ENCODE measurements around the gene SARDH. TPM values are rescaled to one million over a fixed set of nuclear protein-coding genes. Genes with fewer than 3 reads are reported as not detected.

SARDH gene
- total and polyA plus RNA-seq, 7 donors, result 0.49 to 3.0 (median 1.9) TPM; not detected in 1

GRCh38 chr9:133759946-133760345 is 21.8 kb upstream of the SARDH start:
- 87 to 98% methylated on average over 3 to 11 of the region's 11 CpGs for WGBS, 2 donors
- Histone ChIP-seq H3K36me3 (peaks cover 0 to 16% (median 3%) of the 10 kb centered on the region in 4 donors), H3K27ac (no peak overlapping the region), H3K4me3 (no peak overlapping the region), H3K4me1 (no peaks in the 10 kb centered on the region), H3K27me3 (peaks cover 0 to 4% (median 0%) of the 10 kb centered on the region in 3 donors), H3K9me3 (no peaks in the 10 kb centered on the region)
- intact Hi-C loops (cut with DNase I), result no loop called here
- TF ChIP-seq, protein P1, sequence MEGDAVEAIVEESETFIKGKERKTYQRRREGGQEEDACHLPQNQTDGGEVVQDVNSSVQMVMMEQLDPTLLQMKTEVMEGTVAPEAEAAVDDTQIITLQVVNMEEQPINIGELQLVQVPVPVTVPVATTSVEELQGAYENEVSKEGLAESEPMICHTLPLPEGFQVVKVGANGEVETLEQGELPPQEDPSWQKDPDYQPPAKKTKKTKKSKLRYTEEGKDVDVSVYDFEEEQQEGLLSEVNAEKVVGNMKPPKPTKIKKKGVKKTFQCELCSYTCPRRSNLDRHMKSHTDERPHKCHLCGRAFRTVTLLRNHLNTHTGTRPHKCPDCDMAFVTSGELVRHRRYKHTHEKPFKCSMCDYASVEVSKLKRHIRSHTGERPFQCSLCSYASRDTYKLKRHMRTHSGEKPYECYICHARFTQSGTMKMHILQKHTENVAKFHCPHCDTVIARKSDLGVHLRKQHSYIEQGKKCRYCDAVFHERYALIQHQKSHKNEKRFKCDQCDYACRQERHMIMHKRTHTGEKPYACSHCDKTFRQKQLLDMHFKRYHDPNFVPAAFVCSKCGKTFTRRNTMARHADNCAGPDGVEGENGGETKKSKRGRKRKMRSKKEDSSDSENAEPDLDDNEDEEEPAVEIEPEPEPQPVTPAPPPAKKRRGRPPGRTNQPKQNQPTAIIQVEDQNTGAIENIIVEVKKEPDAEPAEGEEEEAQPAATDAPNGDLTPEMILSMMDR (IDR thresholded peaks at IDR 0.05), result no peak
- TF ChIP-seq EP300 (IDR thresholded peaks at IDR 0.05) (no peak), POLR2AphosphoS5 (IDR thresholded peaks at IDR 0.05) (no peak), POLR2A (IDR thresholded peaks at IDR 0.05) (no peak)
- peak; percentile 25 for DNase-seq

DNA sequence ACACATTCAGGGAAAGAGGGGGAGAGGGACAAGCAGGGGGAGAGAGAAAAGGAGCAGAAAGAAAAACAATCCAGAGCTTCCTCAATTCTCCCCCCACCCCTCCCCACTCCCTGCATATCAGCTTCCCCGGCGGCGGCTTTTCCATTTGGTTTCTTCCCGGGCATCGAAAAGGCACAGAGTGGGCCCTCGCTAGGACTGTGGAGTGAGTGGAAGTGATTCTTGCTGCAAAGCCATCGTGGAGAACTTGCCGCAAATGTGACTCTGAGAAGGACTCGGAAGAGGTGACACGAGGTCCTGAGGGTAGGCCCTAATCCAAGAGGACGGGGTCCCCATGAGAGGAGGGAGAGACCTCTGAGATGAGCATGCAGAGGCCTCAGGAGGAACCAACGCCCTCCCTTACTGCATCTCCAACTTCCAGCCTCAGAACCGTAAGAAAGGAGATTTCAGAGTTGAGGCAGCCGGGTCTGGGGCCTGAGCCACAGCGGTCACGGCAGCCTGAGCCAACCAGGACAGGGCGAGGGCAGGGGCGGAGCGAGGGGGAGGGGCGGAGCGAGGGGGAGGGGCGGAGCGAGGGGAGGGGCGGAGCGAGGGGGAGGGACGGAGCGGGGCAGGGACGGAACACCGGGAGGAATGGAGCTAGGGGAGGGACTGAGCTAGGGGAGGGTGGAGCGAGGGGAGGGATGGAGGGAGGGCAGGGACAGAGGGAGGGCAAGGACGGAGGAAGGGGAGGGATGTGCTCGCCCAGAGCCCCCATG is 21.2 kb upstream of the SARDH start:
- intact Hi-C loops (cut with DNase I), result no loop called here
- Histone ChIP-seq H3K36me3 (peaks cover 0 to 16% (median 3%) of the 10 kb centered on the region in 4 donors), H3K4me1 (no peaks in the 10 kb centered on the region), H3K9me3 (no peaks in the 10 kb centered on the region), H3K4me3 (no peak overlapping the region), H3K27ac (no peak overlapping the region), H3K27me3 (peaks cover 0 to 9% (median 0%) of the 10 kb centered on the region in 3 donors)
- WGBS, 2 donors, result 62 to 85% methylated on average over 32 of the region's 32 CpGs
- DNase-seq, result peak; percentile 68
- TF ChIP-seq, protein P1 (IDR thresholded peaks at IDR 0.05), result no peak
- TF ChIP-seq POLR2AphosphoS5 (IDR thresholded peaks at IDR 0.05) (no peak), POLR2A (IDR thresholded peaks at IDR 0.05) (no peak), EP300 (IDR thresholded peaks at IDR 0.05) (no peak)

- H3K4me3 ChIP-seq, result no peak overlapping the region
- peak; percentile 37 for DNase-seq
- WGBS, 2 donors, result 88 to 92% methylated on average over 7 of the region's 7 CpGs
- no peaks in the 10 kb centered on the region for H3K4me1 ChIP-seq
- TF ChIP-seq POLR2A (IDR thresholded peaks at IDR 0.05) (no peak), POLR2AphosphoS5 (IDR thresholded peaks at IDR 0.05) (no peak)
- H3K9me3 ChIP-seq, result no peaks in the 10 kb centered on the region
- intact Hi-C loops (cut with DNase I), result no loop called here
- H3K27me3 ChIP-seq, result peaks cover 0 to 9% (median 0%) of the 10 kb centered on the region in 3 donors
- H3K36me3 ChIP-seq, result peaks cover 0 to 6% (median under 1%) of the 10 kb centered on the region in 4 donors
- no peak overlapping the region for H3K27ac ChIP-seq
Measured at GRCh38 chr9:133758228-133758627, 20.1 kb upstream of the SARDH start.

DNA sequence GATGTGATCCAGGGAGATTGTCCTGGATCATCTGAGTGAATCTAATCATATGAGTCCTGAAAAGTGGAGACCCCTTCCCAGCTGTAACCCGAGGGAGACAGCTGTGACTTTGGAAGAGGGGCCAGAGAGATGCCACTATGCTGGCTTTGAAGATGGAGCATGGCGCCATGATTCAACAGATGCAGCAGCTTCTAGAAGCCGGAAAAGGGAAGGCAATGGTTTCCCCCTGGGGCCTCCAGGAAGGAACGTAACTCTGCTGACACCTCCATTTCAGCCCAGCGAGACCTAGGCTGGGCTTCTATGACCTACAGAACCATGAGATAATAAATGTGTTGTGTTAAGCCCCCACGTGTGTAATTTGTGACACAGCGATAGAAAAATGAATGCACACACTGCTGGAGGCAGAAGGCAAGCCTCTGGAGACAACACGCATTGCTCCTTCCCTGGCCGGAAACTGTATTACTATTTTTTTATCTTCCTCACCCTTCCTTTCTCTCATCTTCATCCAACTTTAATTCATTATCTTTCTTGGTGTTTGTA is 16.6 kb upstream of the SARDH start:
- Histone ChIP-seq H3K27me3 (peaks cover 0 to 9% (median 0%) of the 10 kb centered on the region in 3 donors), H3K36me3 (no peaks in the 10 kb centered on the region), H3K9me3 (no peaks in the 10 kb centered on the region), H3K4me1 (no peaks in the 10 kb centered on the region), H3K27ac (no peak overlapping the region), H3K4me3 (no peak overlapping the region)
- peak; percentile 14 for DNase-seq
- WGBS, 2 donors, result 67 to 74% methylated on average over 9 of the region's 9 CpGs
- no peak for TF ChIP-seq POLR2AphosphoS5 (IDR thresholded peaks at IDR 0.05)
- TF ChIP-seq, protein P1 (IDR thresholded peaks at IDR 0.05), result no peak
- no peak for TF ChIP-seq EP300 (IDR thresholded peaks at IDR 0.05)
- no peak for TF ChIP-seq POLR2A (IDR thresholded peaks at IDR 0.05)
- intact Hi-C loops (cut with DNase I), result no loop called here

GRCh38 chr9:133754187-133754586 is 16.0 kb upstream of the SARDH start:
- Histone ChIP-seq H3K4me1 (no peaks in the 10 kb centered on the region), H3K27me3 (peaks cover 0 to 9% (median 0%) of the 10 kb centered on the region in 3 donors), H3K36me3 (no peaks in the 10 kb centered on the region), H3K27ac (no peak overlapping the region), H3K4me3 (no peak overlapping the region), H3K9me3 (no peaks in the 10 kb centered on the region)
- intact Hi-C loops (cut with DNase I), result no loop called here
- TF ChIP-seq POLR2A (IDR thresholded peaks at IDR 0.05), result no peak
- TF ChIP-seq EP300 (IDR thresholded peaks at IDR 0.05), result no peak
- TF ChIP-seq, protein P1 (IDR thresholded peaks at IDR 0.05), result no peak
- no peak for TF ChIP-seq POLR2AphosphoS5 (IDR thresholded peaks at IDR 0.05)
- DNase-seq, result peak; percentile 20
- WGBS, 2 donors, result 90 to 93% methylated on average over 6 of the region's 6 CpGs
